Measurements from ENCODE around the gene RBL1. TPM values are rescaled to one million over a fixed set of nuclear protein-coding genes. Genes with fewer than 3 reads are reported as not detected.
"Not testable (repeated sequence)": the region's sequence is repeated elsewhere in the genome, so short reads cannot be mapped to it uniquely, and the experiment has no call there.

RBL1 gene
- total and polyA plus RNA-seq, 7 donors, result 0.82 to 10.7 (median 4.0) TPM

DNA sequence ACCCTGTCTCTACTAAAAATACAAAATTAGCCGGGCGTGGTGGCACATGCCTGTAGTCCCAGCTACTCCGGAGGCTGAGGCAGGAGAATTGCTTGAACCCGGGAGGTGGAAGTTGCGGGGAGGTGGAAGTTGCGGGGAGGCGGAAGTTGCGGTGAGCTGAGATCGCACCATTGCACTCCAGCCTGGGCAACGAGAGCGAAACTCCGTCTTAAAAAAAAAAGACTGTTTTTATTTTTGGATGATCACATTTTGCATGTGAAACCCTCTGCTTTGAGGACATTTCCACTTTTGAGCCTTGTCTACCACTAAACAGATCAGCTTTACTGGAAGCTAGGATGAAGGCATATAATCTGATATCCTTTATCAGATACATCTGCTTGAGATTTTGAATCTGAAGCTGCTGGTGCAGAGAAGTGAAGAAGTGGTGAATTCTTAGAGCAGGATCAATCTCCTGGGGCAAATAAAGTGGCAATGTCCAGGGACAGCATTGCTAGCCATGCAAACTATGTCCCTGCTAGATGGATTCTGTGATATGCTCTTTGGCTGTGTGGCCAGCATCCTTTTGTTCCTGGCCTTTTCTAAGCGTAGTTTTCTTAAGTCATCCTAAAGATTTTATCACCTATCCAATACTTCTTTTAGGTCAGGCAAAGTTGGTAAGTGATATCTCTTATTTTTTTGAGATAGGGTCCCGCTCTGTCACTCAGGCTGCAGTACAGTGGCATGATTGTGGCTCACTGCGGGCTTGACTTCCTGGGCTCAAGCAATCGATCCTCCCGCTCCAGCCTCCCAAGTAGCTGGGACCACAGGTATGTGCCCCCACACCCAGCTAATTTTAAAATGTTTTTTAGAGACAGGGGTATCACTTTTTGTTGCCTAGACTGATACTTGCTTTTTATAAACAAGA is 23.3 kb downstream of the RBL1 start:
- 94 to 97% (median 94%) methylated on average over 17 of the region's 17 CpGs for WGBS, 3 donors
- TF ChIP-seq, protein P1, sequence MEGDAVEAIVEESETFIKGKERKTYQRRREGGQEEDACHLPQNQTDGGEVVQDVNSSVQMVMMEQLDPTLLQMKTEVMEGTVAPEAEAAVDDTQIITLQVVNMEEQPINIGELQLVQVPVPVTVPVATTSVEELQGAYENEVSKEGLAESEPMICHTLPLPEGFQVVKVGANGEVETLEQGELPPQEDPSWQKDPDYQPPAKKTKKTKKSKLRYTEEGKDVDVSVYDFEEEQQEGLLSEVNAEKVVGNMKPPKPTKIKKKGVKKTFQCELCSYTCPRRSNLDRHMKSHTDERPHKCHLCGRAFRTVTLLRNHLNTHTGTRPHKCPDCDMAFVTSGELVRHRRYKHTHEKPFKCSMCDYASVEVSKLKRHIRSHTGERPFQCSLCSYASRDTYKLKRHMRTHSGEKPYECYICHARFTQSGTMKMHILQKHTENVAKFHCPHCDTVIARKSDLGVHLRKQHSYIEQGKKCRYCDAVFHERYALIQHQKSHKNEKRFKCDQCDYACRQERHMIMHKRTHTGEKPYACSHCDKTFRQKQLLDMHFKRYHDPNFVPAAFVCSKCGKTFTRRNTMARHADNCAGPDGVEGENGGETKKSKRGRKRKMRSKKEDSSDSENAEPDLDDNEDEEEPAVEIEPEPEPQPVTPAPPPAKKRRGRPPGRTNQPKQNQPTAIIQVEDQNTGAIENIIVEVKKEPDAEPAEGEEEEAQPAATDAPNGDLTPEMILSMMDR (IDR thresholded peaks at IDR 0.05), result no peak
- H3K9me3 ChIP-seq, result no peaks in the 10 kb centered on the region
- intact Hi-C loops (cut with DNase I), result no loop called here
- DNase-seq (no peak), ATAC-seq (no peak)
- H3K27me3 ChIP-seq (ENCODE audit: insufficient read depth in 3 of 3, low read length in 2 of 3), result no peaks in the 10 kb centered on the region
- H3K27ac ChIP-seq, result no peak overlapping the region
- H3K4me3 ChIP-seq, result no peak overlapping the region
- no peaks in the 10 kb centered on the region for H3K4me1 ChIP-seq
- peaks cover 0 to 4% of the 10 kb centered on the region in 2 donors for H3K36me3 ChIP-seq (ENCODE audit: insufficient read depth in 1 of 2, low read depth in 1 of 2)

DNA sequence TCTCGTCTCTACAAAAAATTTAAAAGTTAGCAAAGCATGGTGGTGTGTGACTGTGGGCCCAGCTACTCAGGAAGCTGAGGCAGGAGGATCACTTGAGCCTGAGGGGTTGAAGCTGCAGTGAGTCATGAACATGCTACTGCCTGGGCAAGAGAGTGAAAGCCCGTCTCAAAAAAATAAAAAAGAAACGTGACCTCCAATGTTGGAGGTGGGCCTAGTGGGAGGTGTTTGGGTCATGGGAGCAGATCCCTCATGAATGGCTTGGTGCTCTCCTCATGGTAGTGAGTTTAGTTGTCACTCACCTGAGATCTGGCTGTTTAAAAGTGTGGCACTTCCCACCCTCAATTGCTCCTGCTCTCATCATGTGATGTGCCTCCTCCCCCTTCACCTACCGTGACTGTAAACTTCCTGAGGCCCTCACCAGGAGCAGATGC is 24.3 kb downstream of the RBL1 start:
- no peak overlapping the region for H3K27ac ChIP-seq
- WGBS, 3 donors, result 65 to 72% (median 69%) methylated on average over 4 of the region's 4 CpGs

DNA sequence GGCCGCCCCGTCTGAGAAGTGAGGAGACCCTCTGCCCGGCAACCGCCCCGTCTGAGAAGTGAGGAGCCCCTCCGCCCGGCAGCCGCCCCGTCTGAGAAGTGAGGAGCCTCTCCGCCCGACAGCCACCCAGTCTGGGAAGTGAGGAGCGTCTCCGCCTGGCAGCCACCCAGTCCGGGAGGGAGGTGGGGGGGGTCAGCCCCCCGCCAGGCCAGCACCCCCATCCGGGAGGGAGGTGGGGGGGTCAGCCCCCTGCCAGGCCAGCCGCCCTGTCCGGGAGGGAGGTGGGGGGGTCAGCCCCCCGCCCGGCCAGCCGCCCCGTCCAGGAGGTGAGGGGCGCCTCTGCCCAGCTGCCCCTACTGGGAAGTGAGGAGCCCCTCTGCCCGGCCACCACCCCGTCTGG is 26.2 kb downstream of the RBL1 start:
- H3K27ac ChIP-seq; intact Hi-C loops (cut with DNase I); DNase-seq; H3K4me3 ChIP-seq; H3K27me3 ChIP-seq (ENCODE audit: insufficient read depth in 3 of 3, low read length in 2 of 3); H3K4me1 ChIP-seq; H3K9me3 ChIP-seq; ATAC-seq: not testable (repeated sequence)
- 85 to 97% (median 94%) methylated on average over 4 to 13 of the region's 25 CpGs for WGBS, 3 donors
- H3K36me3 ChIP-seq (ENCODE audit: insufficient read depth in 1 of 2, low read depth in 1 of 2), result peaks cover 0 to 29% of the 10 kb centered on the region in 2 donors

More for the DNA sequence above, 24.3 kb downstream of the RBL1 start:
- H3K4me1 ChIP-seq, result no peaks in the 10 kb centered on the region
- DNase-seq, result no peak
- no peaks in the 10 kb centered on the region for H3K9me3 ChIP-seq
- ATAC-seq, result peak in 2 of 4 donors; percentile 33 to 50
- peaks cover 0 to 13% of the 10 kb centered on the region in 2 donors for H3K36me3 ChIP-seq (ENCODE audit: insufficient read depth in 1 of 2, low read depth in 1 of 2)
- no peak overlapping the region for H3K4me3 ChIP-seq
- H3K27me3 ChIP-seq (ENCODE audit: insufficient read depth in 3 of 3, low read length in 2 of 3), result no peaks in the 10 kb centered on the region
- TF ChIP-seq, protein P1 (IDR thresholded peaks at IDR 0.05), result no peak
- intact Hi-C loops (cut with DNase I), result no loop called here

DNA sequence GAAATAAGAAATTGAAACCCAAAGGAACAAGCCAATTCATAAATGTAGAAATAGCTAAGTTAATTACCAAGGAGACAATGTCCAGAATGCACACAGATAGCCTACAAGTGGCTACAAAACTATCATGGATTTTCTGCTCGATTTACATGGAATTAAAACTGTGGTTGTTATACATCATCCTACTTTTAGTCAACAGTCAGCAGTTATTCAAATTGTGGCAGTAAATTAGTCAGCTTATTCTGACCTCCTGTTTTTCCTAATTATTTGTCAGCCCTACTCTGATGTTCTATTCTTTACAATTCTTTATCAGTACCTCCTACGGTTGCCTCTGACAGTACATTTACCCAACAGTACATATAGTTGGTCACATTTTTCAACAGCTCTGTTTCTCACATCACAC is 29.6 kb downstream of the RBL1 start:
- Histone ChIP-seq H3K4me1 (no peaks in the 10 kb centered on the region), H3K27me3 (ENCODE audit: insufficient read depth in 3 of 3, low read length in 2 of 3) (no peaks in the 10 kb centered on the region), H3K9me3 (no peaks in the 10 kb centered on the region), H3K36me3 (ENCODE audit: insufficient read depth in 1 of 2, low read depth in 1 of 2) (peaks cover 0 to 46% of the 10 kb centered on the region in 2 donors), H3K27ac (no peak overlapping the region), H3K4me3 (no peak overlapping the region)
- TF ChIP-seq, protein P1 (IDR thresholded peaks at IDR 0.05), result no peak
- intact Hi-C loops (cut with DNase I), result no loop called here
- DNase-seq, result no peak
- no peak for ATAC-seq
- 92 to 97% (median 96%) methylated on average over 2 of the region's 2 CpGs for WGBS, 3 donors

DNA sequence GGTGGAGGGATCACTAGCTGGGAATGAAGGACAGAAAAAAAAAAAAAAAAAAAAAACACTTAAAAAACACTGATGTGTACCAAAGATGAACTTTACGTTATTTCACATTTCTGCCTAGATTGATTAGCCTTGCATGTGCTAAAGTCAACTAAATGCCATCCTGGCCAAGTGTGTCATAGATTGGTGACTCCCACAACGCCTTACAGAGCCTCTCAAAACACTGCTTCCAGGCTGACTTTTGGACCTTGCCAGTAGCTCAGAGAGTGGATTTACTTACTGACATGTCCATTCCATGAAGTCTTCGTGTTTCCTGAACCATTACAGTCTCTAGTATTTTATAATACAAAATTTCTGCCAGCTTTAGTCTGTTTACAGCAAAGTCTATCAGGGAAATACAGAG is 40.5 kb downstream of the RBL1 start:
- peaks cover 0 to 78% of the 10 kb centered on the region in 2 donors for H3K36me3 ChIP-seq (ENCODE audit: insufficient read depth in 1 of 2, low read depth in 1 of 2)
- H3K27ac ChIP-seq, result no peak overlapping the region
- 92 to 94% (median 92%) methylated on average over 3 of the region's 3 CpGs for WGBS, 3 donors
- H3K4me1 ChIP-seq, result no peaks in the 10 kb centered on the region
- H3K9me3 ChIP-seq, result no peaks in the 10 kb centered on the region
- ATAC-seq (no peak), DNase-seq (no peak)
- TF ChIP-seq, protein P1 (IDR thresholded peaks at IDR 0.05), result no peak
- no peak overlapping the region for H3K4me3 ChIP-seq
- H3K27me3 ChIP-seq (ENCODE audit: insufficient read depth in 3 of 3, low read length in 2 of 3), result no peaks in the 10 kb centered on the region
- intact Hi-C loops (cut with DNase I), result no loop called here

Measured in psoas muscle (tissue), 8 donors.